Glutamatergic neuron (in vitro differentiated cells): ENCODE results near the gene ZNF423. TPM values are rescaled to one million over a fixed set of nuclear protein-coding genes. Genes with fewer than 3 reads are reported as not detected.

Experiments
- DNase-seq: peaks from one replicate; pipeline ENCODE4 v3.0.0; 2022
- H3K27ac Mint-ChIP-seq: one replicate; pipeline ENCODE4 v1.8.0; 2020; ENCODE audit warnings: mild to moderate bottlenecking, mixed read lengths, inconsistent platforms; ENCODE audit not compliant: unreplicated experiment
- H3K27me3 Mint-ChIP-seq: one replicate; pipeline ENCODE4 v1.8.0; 2020; ENCODE audit warnings: mild to moderate bottlenecking, moderate library complexity, mixed read lengths, inconsistent platforms; ENCODE audit not compliant: unreplicated experiment
- H3K36me3 Mint-ChIP-seq: one replicate; pipeline ENCODE4 v1.8.0; 2020; ENCODE audit warnings: mild to moderate bottlenecking, mixed read lengths, inconsistent platforms; ENCODE audit not compliant: unreplicated experiment
- H3K4me1 Mint-ChIP-seq: one replicate; pipeline ENCODE4 v1.8.0; 2020; ENCODE audit warnings: mild to moderate bottlenecking, low read depth, mixed read lengths, inconsistent platforms; ENCODE audit not compliant: unreplicated experiment
- H3K4me3 Mint-ChIP-seq: one replicate; pipeline ENCODE4 v1.8.0; 2020; ENCODE audit warnings: mild to moderate bottlenecking, mixed read lengths, inconsistent platforms; ENCODE audit not compliant: unreplicated experiment
- H3K9me3 Mint-ChIP-seq: one replicate; pipeline ENCODE4 v1.8.0; 2020; ENCODE audit warnings: mild to moderate bottlenecking, moderate library complexity, mixed read lengths, inconsistent platforms; ENCODE audit not compliant: unreplicated experiment
- CTCF ChIP-seq: fragments of 200-600 bp; sonication (generic); IDR thresholded peaks from one replicate; pipeline ENCODE4 v1.5.0; 2021; ENCODE audit not compliant: partially characterized antibody, unreplicated experiment
- total RNA-seq: library from RNA; stranded (reverse); fragmentation: NEBNext Ultra II Directional; extraction: Animal tissue kit (Norgen Biotek cat#: 25700); gene quantifications from one replicate; pipeline ENCODE4 v1.2.1, GENCODE V29; 2021; ENCODE audit not compliant: unreplicated experiment

ZNF423 gene
- total RNA-seq, 1 donor from 2014 or later: 149 TPM

GRCh38 chr16:49825041-49825440 lies 30.9 kb downstream of the ZNF423 start:
- Mint-ChIP-seq H3K27ac (no peak overlapping the region), H3K4me3 (no peak overlapping the region), H3K27me3 (peaks cover 3% of the 10 kb centered on the region), H3K9me3 (peaks cover 22% of the 10 kb centered on the region), H3K36me3 (no peaks in the 10 kb centered on the region), H3K4me1 (peaks cover 71% of the 10 kb centered on the region)
- DNase-seq: no peak
- no peak for TF ChIP-seq CTCF

GRCh38 chr16:49824593-49824992 lies 31.3 kb downstream of the ZNF423 start:
- H3K36me3 Mint-ChIP-seq: no peaks in the 10 kb centered on the region
- no peak overlapping the region for H3K4me3 Mint-ChIP-seq
- peaks cover 72% of the 10 kb centered on the region for H3K4me1 Mint-ChIP-seq
- H3K27me3 Mint-ChIP-seq: no peaks in the 10 kb centered on the region
- peaks cover 20% of the 10 kb centered on the region for H3K9me3 Mint-ChIP-seq
- no peak overlapping the region for H3K27ac Mint-ChIP-seq
- no peak for TF ChIP-seq CTCF
- DNase-seq: no peak

- Mint-ChIP-seq H3K9me3 (peaks cover 13% of the 10 kb centered on the region), H3K36me3 (no peaks in the 10 kb centered on the region), H3K27ac (no peak overlapping the region)
Observed at GRCh38 chr16:49822649-49823370, 33.1 kb downstream of the ZNF423 start.

GRCh38 chr16:49821614-49822282 lies 34.2 kb downstream of the ZNF423 start:
- Mint-ChIP-seq H3K4me3 (peak overlapping the region; percentile 77), H3K9me3 (peaks cover 14% of the 10 kb centered on the region), H3K36me3 (no peaks in the 10 kb centered on the region), H3K4me1 (peaks cover 53% of the 10 kb centered on the region), H3K27me3 (no peaks in the 10 kb centered on the region), H3K27ac (peak overlapping the region; percentile 97)
- TF ChIP-seq CTCF: no peak
- no peak for DNase-seq

More at GRCh38 chr16:49822649-49823370, 33.1 kb downstream of the ZNF423 start:
- Mint-ChIP-seq H3K4me1 (peaks cover 58% of the 10 kb centered on the region), H3K27me3 (no peaks in the 10 kb centered on the region), H3K4me3 (no peak overlapping the region)
- no peak for DNase-seq
- no peak for TF ChIP-seq CTCF

GRCh38 chr16:49821156-49821555 lies 34.8 kb downstream of the ZNF423 start:
- peaks cover 14% of the 10 kb centered on the region for H3K9me3 Mint-ChIP-seq
- no peaks in the 10 kb centered on the region for H3K27me3 Mint-ChIP-seq
- peaks cover 53% of the 10 kb centered on the region for H3K4me1 Mint-ChIP-seq
- no peak for TF ChIP-seq CTCF
- no peak for DNase-seq
- no peaks in the 10 kb centered on the region for H3K36me3 Mint-ChIP-seq
- H3K27ac Mint-ChIP-seq: peak overlapping the region; percentile 97
- no peak overlapping the region for H3K4me3 Mint-ChIP-seq
